Activated CD8-positive, alpha-beta T cell treated with anti-CD3 and anti-CD28 coated beads, Interleukin-2, amount 10 ng/mL, durations not matched to agents 7 days and 5 days (primary cell): ENCODE measurements around the gene LBX2. TPM values are rescaled to one million over a fixed set of nuclear protein-coding genes. Genes with fewer than 3 reads are reported as not detected.
A peak's percentile ranks its signal among the peaks of the same experiment; 100 is the strongest.

ENCODE experiments used
- ATAC-seq: fragments of 150-1000 bp; cut with Tn5 transposase; one replicate; pipeline ENCODE4 v1.10.0; 2021; ENCODE audit warnings: moderate library complexity
- CTCF ChIA-PET: fragments of 350-600 bp; sonication (Branson Sonifier 250); formaldehyde crosslinking; loops from one replicate; lab custom pipeline; 2021; ENCODE audit warnings: antibody characterized with exemption; lab: Charles Lee
- POLR2A ChIA-PET: fragments of 350-600 bp; sonication (Branson Sonifier 250); formaldehyde crosslinking; loops from one replicate; lab custom pipeline; 2021; ENCODE audit warnings: antibody characterized with exemption; lab: Charles Lee
- DNase-seq: peaks from one replicate; pipeline ENCODE4 v3.0.0-alpha.2; 2020
- H3K27ac Mint-ChIP-seq: one replicate; pipeline ENCODE4 v1.8.0; 2021; ENCODE audit warnings: mild to moderate bottlenecking, mixed read lengths
- H3K27me3 Mint-ChIP-seq: one replicate; pipeline ENCODE4 v1.8.0; 2021; ENCODE audit warnings: low read depth, mixed read lengths
- H3K36me3 Mint-ChIP-seq: one replicate; pipeline ENCODE4 v1.8.0; 2021; ENCODE audit warnings: low read depth, mixed read lengths
- H3K4me1 Mint-ChIP-seq: one replicate; pipeline ENCODE4 v1.8.0; 2021; ENCODE audit warnings: low read depth, mixed read lengths
- H3K4me3 Mint-ChIP-seq: one replicate; pipeline ENCODE4 v1.8.0; 2021; ENCODE audit warnings: mild to moderate bottlenecking, mixed read lengths
- H3K9me3 Mint-ChIP-seq: one replicate; pipeline ENCODE4 v1.8.0; 2022; ENCODE audit warnings: mixed read lengths; ENCODE audit not compliant: insufficient read depth
- total RNA-seq, 2 experiments: library from RNA; stranded (reverse); gene quantifications; one replicate each; pipeline ENCODE4 v1.2.3, GENCODE V29; 2021

Gene LBX2
- total RNA-seq, 2 experiments from 2014 or later: 0.32 to 0.68 TPM

DNA sequence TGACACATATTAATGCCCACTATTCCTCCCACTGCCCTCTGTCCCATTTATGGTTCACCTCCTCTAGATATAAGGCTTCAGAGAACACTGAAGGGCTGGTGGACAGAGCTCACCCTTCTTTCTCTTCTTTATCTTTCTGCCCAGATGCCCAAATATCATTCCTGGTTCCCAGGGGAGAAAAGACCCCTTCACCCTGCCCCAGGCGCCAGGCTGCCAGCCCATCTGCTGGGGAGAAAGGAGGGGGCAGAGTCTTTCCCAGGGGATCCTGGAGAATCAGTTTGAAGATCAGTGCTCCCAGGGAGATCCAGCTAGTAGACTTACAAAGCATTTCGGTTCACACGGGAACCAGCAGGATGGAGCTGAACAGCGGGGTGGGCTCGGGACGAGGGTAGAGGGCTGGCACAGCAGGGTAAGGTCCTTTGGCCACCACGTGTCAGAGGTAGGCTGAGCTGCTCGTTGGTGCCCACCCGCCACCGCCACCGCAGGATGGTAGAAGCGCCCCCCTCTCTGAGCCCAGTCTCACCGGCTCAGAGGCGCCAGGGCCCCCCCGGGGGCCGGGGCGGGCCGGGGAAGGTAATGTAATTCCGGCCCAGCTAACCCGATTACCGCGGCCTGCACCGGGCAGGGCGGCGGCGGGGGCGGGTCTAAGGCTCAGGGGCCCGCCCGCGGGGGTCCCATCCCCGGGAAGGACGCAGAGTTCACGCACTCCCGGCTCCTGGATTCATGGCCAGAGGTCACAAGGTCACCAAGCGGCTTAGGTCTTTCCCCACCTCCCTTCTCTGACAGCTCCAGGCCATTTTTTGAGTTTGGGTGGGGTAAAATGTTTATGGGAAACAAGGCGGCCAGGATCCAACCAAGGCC is 13.6 kb upstream of the LBX2 start:
- peaks cover 6% of the 10 kb centered on the region for H3K36me3 Mint-ChIP-seq
- ATAC-seq (no peak), DNase-seq (no peak)
- no peak overlapping the region for H3K27ac Mint-ChIP-seq
- CTCF ChIA-PET: interaction anchor here (0.7 to 1.7 kb wide), 4 partner anchors 10 to 75 kb away, joined by 3 to 5 read pairs (median 4); no protein-coding TSS in a partner anchor
- POLR2A ChIA-PET: interaction anchor here (1.0 to 1.7 kb wide), 2 partner anchors 17 to 32 kb away, joined by 4 read pairs; partner anchors contain the start of genes AUP1 and HTRA2
- no peaks in the 10 kb centered on the region for H3K9me3 Mint-ChIP-seq
- H3K4me1 Mint-ChIP-seq: peaks cover 35% of the 10 kb centered on the region
- H3K4me3 Mint-ChIP-seq: no peak overlapping the region
- H3K27me3 Mint-ChIP-seq: peaks cover 69% of the 10 kb centered on the region

GRCh38 chr2:74511104-74511989 is 11.9 kb upstream of the LBX2 start:
- DNase-seq: no peak
- ChIA-PET POLR2A (interaction anchor here (1.5 kb wide), 1 partner anchor 18 kb away, joined by 6 read pairs; the partner anchor contains the start of genes AUP1 and HTRA2), CTCF (interaction anchor here (1.2 to 5.1 kb wide), 4 partner anchors 11 to 77 kb away, joined by 4 to 43 read pairs (median 4); no protein-coding TSS in a partner anchor)
- no peak overlapping the region for H3K27ac Mint-ChIP-seq
- H3K9me3 Mint-ChIP-seq: no peaks in the 10 kb centered on the region
- H3K36me3 Mint-ChIP-seq: peaks cover 17% of the 10 kb centered on the region
- ATAC-seq: no peak
- peaks cover 55% of the 10 kb centered on the region for H3K27me3 Mint-ChIP-seq
- peaks cover 40% of the 10 kb centered on the region for H3K4me1 Mint-ChIP-seq
- H3K4me3 Mint-ChIP-seq: no peak overlapping the region

DNA sequence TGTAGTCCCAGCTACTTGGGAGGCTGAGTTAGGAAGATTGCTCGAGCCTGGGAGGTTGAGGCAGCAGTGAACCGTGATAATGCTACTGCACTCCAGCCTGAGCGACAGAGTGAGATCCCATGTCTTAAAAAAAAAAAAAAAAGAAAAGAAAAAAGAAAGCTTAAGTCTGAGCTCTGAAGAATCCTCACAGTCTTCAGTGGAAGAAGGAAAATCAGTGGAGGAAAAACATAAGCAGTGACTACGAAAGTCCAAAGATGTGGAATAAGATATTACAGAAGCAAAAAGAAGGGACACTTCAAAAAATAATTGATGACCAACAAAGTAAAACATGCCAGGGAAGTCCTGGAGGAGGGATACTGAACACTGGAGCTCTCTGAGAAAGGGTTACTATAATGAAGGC is 10.9 kb upstream of the LBX2 start:
- H3K27ac Mint-ChIP-seq: no peak overlapping the region
- peaks cover 48% of the 10 kb centered on the region for H3K27me3 Mint-ChIP-seq
- no peaks in the 10 kb centered on the region for H3K9me3 Mint-ChIP-seq
- peaks cover 23% of the 10 kb centered on the region for H3K36me3 Mint-ChIP-seq
- H3K4me1 Mint-ChIP-seq: peaks cover 43% of the 10 kb centered on the region
- H3K4me3 Mint-ChIP-seq: no peak overlapping the region
- ChIA-PET POLR2A (interaction anchor here (1.2 to 1.5 kb wide), 4 partner anchors 9 to 29 kb away, joined by 3 to 6 read pairs (median 4); partner anchors contain the start of genes AUP1, HTRA2 and LBX2), CTCF (interaction anchor here (1.2 to 5.1 kb wide), 5 partner anchors 12 to 77 kb away, joined by 4 to 43 read pairs (median 4); partner anchors contain the start of genes AUP1, CCDC142, HTRA2 and TTC31)
- DNase-seq (no peak), ATAC-seq (no peak)

GRCh38 chr2:74507926-74508520 is 8.6 kb upstream of the LBX2 start:
- Mint-ChIP-seq H3K4me3 (peak overlapping the region; percentile 100), H3K36me3 (peaks cover 38% of the 10 kb centered on the region), H3K9me3 (no peaks in the 10 kb centered on the region), H3K27ac (peak overlapping the region; percentile 100), H3K27me3 (peaks cover 36% of the 10 kb centered on the region), H3K4me1 (peaks cover 52% of the 10 kb centered on the region)
- CTCF ChIA-PET: interaction anchor here (0.8 to 5.1 kb wide), 9 partner anchors 9 to 79 kb away, joined by 3 to 43 read pairs (median 5); partner anchors contain the start of genes AUP1 and HTRA2
- POLR2A ChIA-PET: interaction anchor here (1.1 to 3.3 kb wide), 4 partner anchors 18 to 77 kb away, joined by 3 to 17 read pairs (median 4); partner anchors contain the start of genes AUP1, DQX1 and HTRA2
- ATAC-seq (no peak), DNase-seq (no peak)

DNA sequence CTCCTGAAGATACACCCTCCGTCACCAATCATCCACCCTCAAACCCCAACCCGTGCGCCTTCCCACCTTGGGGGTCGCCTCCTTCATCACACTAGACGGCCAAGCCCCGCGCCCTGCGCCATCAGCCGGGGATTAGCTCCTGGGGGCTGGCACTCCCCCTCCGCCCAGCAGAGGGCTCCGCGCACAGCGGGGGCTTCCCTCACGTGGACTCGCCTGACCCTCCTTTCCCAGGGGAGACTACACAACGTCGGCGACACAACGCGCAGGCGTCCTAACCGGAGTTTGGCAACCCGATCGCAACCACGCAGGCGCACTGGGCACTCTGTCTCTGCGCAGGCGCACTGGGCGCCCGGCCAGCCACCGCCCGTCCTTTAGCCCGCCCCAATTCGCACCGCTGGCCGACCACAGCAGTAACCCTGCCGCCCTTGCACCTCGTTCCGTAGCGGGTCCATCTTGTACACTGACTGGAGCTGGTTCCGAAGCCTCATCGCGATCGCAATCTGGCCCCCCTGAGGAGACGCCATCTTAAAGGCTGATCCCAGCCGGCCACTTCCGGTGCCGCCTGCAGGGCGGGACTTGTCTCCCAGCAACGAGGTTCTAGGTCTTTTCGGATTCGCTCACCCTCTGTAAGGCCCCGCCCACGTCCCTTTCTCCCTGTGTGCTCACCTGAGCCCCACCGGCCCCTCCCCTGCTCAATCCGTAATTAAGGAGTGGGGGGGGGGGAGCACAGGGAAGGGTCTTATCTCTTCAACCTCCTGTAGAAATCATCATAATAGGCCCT is 7.9 kb upstream of the LBX2 start, which contains the start of gene PCGF1:
TSS of gene PCGF1 (minus strand) at position 551 of the 781 bp plus-strand sequence. CDS start at position 524, 27 bp downstream.
- Mint-ChIP-seq H3K27me3 (peaks cover 35% of the 10 kb centered on the region), H3K27ac (peak within 1 kb of the TSS; percentile 100), H3K4me1 (peaks cover 55% of the 10 kb centered on the region), H3K9me3 (no peaks in the 10 kb centered on the region), H3K4me3 (peak within 1 kb of the TSS; percentile 100), H3K36me3 (peaks cover 41% of the 10 kb centered on the region)
- ATAC-seq: peak; percentile 90
- ChIA-PET CTCF (interaction anchor here (0.7 to 5.1 kb wide), 11 partner anchors 9 to 80 kb away, joined by 3 to 43 read pairs (median 4); partner anchors contain the start of genes AUP1 and HTRA2), POLR2A (interaction anchor here (0.9 to 3.3 kb wide), 7 partner anchors 8 to 82 kb away, joined by 3 to 17 read pairs (median 4); partner anchors contain the start of genes AUP1, HTRA2, TLX2 and WBP1)
- DNase-seq: peak; percentile 99

DNA sequence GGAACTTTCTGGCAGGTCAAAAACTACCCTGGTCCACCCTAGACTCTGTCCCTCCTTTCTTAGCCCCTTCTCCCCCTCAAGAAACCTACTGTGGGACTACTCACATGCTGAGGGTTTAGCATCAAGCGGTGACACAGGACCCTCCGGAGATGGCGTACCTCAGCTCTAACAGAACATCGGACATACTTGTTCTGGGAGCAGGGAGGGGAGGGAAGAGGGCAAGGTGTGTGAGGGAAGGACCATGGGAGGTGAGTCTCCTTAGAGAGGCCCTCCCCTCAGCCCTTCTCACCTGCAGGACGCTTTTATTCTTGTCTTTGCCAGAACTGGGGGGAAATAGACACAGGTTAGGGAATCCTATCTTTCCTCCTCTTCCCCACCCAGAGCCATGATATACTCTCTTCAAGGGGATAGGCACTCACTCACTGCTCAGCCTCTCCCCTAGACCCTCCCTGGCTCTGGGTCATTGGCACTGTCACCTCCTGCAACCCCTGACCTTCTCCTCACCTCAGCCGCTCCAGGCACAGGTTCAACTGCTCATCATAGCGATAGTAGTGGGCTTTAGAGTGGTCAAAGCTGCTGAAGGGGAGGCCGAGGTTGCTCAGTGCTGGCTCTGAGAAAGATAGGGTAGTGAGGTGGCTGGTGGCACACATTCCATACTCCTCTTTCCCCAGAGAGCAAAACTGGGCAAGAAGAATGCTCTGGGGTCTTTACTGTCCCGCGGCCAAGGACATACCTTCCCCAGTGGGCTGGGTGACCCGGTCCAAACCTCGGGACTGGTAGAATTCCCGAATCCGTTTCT is 6.2 kb upstream of the LBX2 start:
- POLR2A ChIA-PET: interaction anchor here (1.1 to 3.3 kb wide), 3 partner anchors 10 to 24 kb away, joined by 3 to 17 read pairs (median 6); partner anchors contain the start of genes AUP1, HTRA2 and TLX2
- DNase-seq (no peak), ATAC-seq (no peak)
- Mint-ChIP-seq H3K27me3 (peaks cover 35% of the 10 kb centered on the region), H3K4me1 (peaks cover 63% of the 10 kb centered on the region), H3K36me3 (peaks cover 43% of the 10 kb centered on the region), H3K27ac (no peak overlapping the region), H3K4me3 (no peak overlapping the region), H3K9me3 (no peaks in the 10 kb centered on the region)
- CTCF ChIA-PET: interaction anchor here (2.4 to 5.1 kb wide), 3 partner anchors 27 to 81 kb away, joined by 21 to 43 read pairs (median 23); no protein-coding TSS in a partner anchor

GRCh38 chr2:74504591-74504990 is 5.2 kb upstream of the LBX2 start:
- peaks cover 43% of the 10 kb centered on the region for H3K36me3 Mint-ChIP-seq
- no peaks in the 10 kb centered on the region for H3K9me3 Mint-ChIP-seq
- H3K27me3 Mint-ChIP-seq: peaks cover 37% of the 10 kb centered on the region
- peaks cover 67% of the 10 kb centered on the region for H3K4me1 Mint-ChIP-seq
- H3K27ac Mint-ChIP-seq: no peak overlapping the region
- POLR2A ChIA-PET: interaction anchor here (1.0 to 1.8 kb wide), 4 partner anchors 9 to 47 kb away, joined by 3 to 6 read pairs (median 4); partner anchors contain the start of gene WBP1
- no peak for ATAC-seq
- CTCF ChIA-PET: interaction anchor here (1.0 to 6.4 kb wide), 5 partner anchors 10 to 84 kb away, joined by 3 to 28 read pairs (median 6); partner anchors contain the start of genes AUP1 and HTRA2
- no peak for DNase-seq
- H3K4me3 Mint-ChIP-seq: peak overlapping the region; percentile 4

GRCh38 chr2:74503506-74504475 is 4.4 kb upstream of the LBX2 start:
- H3K27me3 Mint-ChIP-seq: peaks cover 40% of the 10 kb centered on the region

More at GRCh38 chr2:74503506-74504475, 4.4 kb upstream of the LBX2 start:
- H3K27ac Mint-ChIP-seq: peak overlapping the region; percentile 69
- no peak for DNase-seq
- H3K4me3 Mint-ChIP-seq: peak overlapping the region; percentile 79
- H3K9me3 Mint-ChIP-seq: no peaks in the 10 kb centered on the region
- H3K4me1 Mint-ChIP-seq: peaks cover 72% of the 10 kb centered on the region
- no peak for ATAC-seq
- POLR2A ChIA-PET: interaction anchor here (0.6 to 1.8 kb wide), 9 partner anchors 9 to 46 kb away, joined by 3 to 6 read pairs (median 3); partner anchors contain the start of genes AUP1 and WBP1
- H3K36me3 Mint-ChIP-seq: peaks cover 43% of the 10 kb centered on the region
- CTCF ChIA-PET: interaction anchor here (1.0 to 6.4 kb wide), 10 partner anchors 9 to 85 kb away, joined by 3 to 28 read pairs (median 5); partner anchors contain the start of genes AUP1, CCDC142, DQX1 and HTRA2
